Transverse colon (tissue), 4 donors: ENCODE data around the gene LOXL1. TPM values are rescaled to one million over a fixed set of nuclear protein-coding genes. Genes with fewer than 3 reads are reported as not detected.

Source experiments
- DNase-seq: peaks from one replicate; pipeline ENCODE4 v3.0.0-alpha.2; 2019
- H3K27ac ChIP-seq, 4 donors: fragments of 200-600 bp; sonication (generic); 2 replicates each; pipeline ENCODE4 v1.5.1; 2016 to 2018; ENCODE audit warnings: inconsistent platforms in 4 of 4
- H3K27me3 ChIP-seq: fragments of 200-600 bp; sonication (generic); 2 replicates; pipeline ENCODE4 v1.5.1; 2017; ENCODE audit warnings: inconsistent platforms
- H3K36me3 ChIP-seq, 4 donors: fragments of 200-600 bp; sonication (generic); 2 replicates each; pipeline ENCODE4 v1.5.1; 2017 to 2019; ENCODE audit warnings: inconsistent platforms in 4 of 4
- H3K4me1 ChIP-seq, 4 donors: fragments of 200-600 bp; sonication (generic); 2 replicates each; pipeline ENCODE4 v1.5.1; 2017 to 2020; ENCODE audit warnings: inconsistent platforms in 4 of 4
- H3K4me3 ChIP-seq, 4 donors: fragments of 200-600 bp; sonication (generic); 1 replicate in 1 of 4; 2 replicates in 3 of 4; pipeline versions ENCODE4 v1.5.1 to v1.6.1; 2017 to 2019; ENCODE audit warnings: inconsistent platforms in 4 of 4
- H3K9me3 ChIP-seq, 2 donors: fragments of 200-600 bp; sonication (generic); 2 replicates each; pipeline ENCODE4 v1.5.1; 2017 to 2019; ENCODE audit warnings: inconsistent platforms in 2 of 2
- EP300 ChIP-seq: sonication (generic); formaldehyde crosslinking; IDR thresholded peaks from one replicate; pipeline ENCODE4 v1.6.1; 2017; ENCODE audit warnings: antibody characterized with exemption, low read depth
- POLR2A ChIP-seq: fragments of 450-650 bp; IDR thresholded peaks from one replicate; pipeline ENCODE4 v1.6.1; 2016; ENCODE audit warnings: antibody characterized with exemption, mild to moderate bottlenecking, moderate library complexity
- POLR2AphosphoS5 ChIP-seq, 3 donors: sonication (generic); formaldehyde crosslinking; IDR thresholded peaks; one replicate each; pipeline ENCODE4 v1.6.1; 2016; ENCODE audit warnings: antibody characterized with exemption in 3 of 3
- WGBS, 2 donors: methylation state at CpG; one replicate each; pipeline ENCODE4 v1.1.5; 2018; ENCODE audit warnings: low coverage in 1 of 2; 5-methylcytosine and 5-hydroxymethylcytosine counted together
- in situ Hi-C, 4 donors: fragments of 200-750 bp; cut with MboI; loops; one replicate each; pipeline versions ENCODE4 v1.15.0 to v1.15.1; 2017; ENCODE audit warnings: low sequenced_read_pairs in 3 of 4, low pct_ligation_motif_present in 1 of 4, low pct_unique_long_range_greater_than_20kb in 1 of 4
- intact Hi-C: fragments of 100-400 bp; cut with DNase I; formaldehyde crosslinking; loops from one replicate; pipeline ENCODE4 v1.15.1; 2023; ENCODE audit warnings: low total_unique reads
- total RNA-seq, 4 donors: library from RNA; depleted of rRNA; stranded (reverse); fragments of >200 nt; gene quantifications; one replicate each; pipeline ENCODE4 v1.1.0, GENCODE V29; 2016
- TF ChIP-seq, protein P1 (sequence below), 5 experiments: fragments of 200-600 bp in 3 of 5; fragments of 450-650 bp in 2 of 5; sonication (generic) in 3 of 5; IDR thresholded peaks; 1 replicate in 2 of 5; 2 replicates in 3 of 5; pipeline ENCODE4 v1.5.1; 2016 to 2017; ENCODE audit warnings: antibody characterized with exemption in 5 of 5, inconsistent platforms in 3 of 5, mild to moderate bottlenecking in 2 of 5, moderate library complexity in 1 of 5

LOXL1 gene
- total RNA-seq, 4 donors from 2014 or later, result 1.8 to 6.8 (median 1.9) TPM; not detected in 1

DNA sequence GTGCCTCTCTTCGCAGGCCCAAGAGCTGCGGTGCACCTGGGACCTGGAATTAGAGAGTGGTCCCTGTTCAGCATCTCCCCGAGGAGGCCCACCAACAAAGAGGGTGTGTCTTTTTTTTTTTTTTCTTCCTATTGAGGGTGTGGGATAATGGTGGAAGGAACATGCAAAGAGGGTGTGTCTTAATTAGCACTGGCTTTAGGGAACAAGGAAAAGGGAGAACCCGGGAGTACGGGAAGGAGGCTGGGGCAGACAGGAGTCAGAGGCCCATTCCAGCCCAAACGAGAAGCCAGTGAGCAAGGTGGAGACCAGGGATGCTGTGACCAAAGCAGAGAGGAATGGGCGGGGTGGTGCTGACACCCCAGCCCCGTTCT, 429 bp upstream of the LOXL1 start:
- Histone ChIP-seq H3K9me3 (no peaks in the 10 kb centered on the region), H3K36me3 (no peaks in the 10 kb centered on the region), H3K4me3 (peak overlapping the region in 1 of 4 donors; percentile 62), H3K27ac (peak overlapping the region; percentile 77 to 92 (median 81)), H3K4me1 (peaks cover 19 to 84% (median 53%) of the 10 kb centered on the region in 4 donors), H3K27me3 (peaks cover 10% of the 10 kb centered on the region)
- WGBS, 2 donors, result 48 to 52% methylated on average over 5 to 8 of the region's 8 CpGs
- in situ Hi-C loops (loop anchor here in 1 of 4 donors (25.0 kb wide), 1 partner anchor 386 kb away; no protein-coding TSS in a partner anchor), intact Hi-C loops (no loop called here)
- TF ChIP-seq EP300 (no peak), POLR2A (no peak), POLR2AphosphoS5 (IDR thresholded peaks at IDR 0.05) (no peak)
- TF ChIP-seq, protein P1, sequence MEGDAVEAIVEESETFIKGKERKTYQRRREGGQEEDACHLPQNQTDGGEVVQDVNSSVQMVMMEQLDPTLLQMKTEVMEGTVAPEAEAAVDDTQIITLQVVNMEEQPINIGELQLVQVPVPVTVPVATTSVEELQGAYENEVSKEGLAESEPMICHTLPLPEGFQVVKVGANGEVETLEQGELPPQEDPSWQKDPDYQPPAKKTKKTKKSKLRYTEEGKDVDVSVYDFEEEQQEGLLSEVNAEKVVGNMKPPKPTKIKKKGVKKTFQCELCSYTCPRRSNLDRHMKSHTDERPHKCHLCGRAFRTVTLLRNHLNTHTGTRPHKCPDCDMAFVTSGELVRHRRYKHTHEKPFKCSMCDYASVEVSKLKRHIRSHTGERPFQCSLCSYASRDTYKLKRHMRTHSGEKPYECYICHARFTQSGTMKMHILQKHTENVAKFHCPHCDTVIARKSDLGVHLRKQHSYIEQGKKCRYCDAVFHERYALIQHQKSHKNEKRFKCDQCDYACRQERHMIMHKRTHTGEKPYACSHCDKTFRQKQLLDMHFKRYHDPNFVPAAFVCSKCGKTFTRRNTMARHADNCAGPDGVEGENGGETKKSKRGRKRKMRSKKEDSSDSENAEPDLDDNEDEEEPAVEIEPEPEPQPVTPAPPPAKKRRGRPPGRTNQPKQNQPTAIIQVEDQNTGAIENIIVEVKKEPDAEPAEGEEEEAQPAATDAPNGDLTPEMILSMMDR (IDR thresholded peaks at IDR 0.05), result no peak
- no peak for DNase-seq

DNA sequence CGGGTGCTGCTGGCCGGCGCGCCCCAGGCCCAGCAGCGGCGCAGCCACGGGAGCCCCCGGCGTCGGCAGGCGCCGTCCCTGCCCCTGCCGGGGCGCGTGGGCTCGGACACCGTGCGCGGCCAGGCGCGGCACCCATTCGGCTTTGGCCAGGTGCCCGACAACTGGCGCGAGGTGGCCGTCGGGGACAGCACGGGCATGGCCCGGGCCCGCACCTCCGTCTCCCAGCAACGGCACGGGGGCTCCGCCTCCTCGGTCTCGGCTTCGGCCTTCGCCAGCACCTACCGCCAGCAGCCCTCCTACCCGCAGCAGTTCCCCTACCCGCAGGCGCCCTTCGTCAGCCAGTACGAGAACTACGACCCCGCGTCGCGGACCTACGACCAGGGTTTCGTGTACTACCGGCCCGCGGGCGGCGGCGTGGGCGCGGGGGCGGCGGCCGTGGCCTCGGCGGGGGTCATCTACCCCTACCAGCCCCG, 777 bp downstream of the LOXL1 start:
- no CpG with 5 or more reads among the region's 65 CpGs for WGBS, 2 donors
- Histone ChIP-seq H3K4me1 (peaks cover 19 to 78% (median 53%) of the 10 kb centered on the region in 4 donors), H3K9me3 (no peaks in the 10 kb centered on the region), H3K27ac (peak overlapping the region; percentile 77 to 92 (median 81)), H3K27me3 (peaks cover 10% of the 10 kb centered on the region), H3K4me3 (peak overlapping the region; percentile 4 to 62 (median 50)), H3K36me3 (no peaks in the 10 kb centered on the region)
- intact Hi-C loops, result no loop called here
- no peak for TF ChIP-seq POLR2AphosphoS5 (IDR thresholded peaks at IDR 0.05)
- TF ChIP-seq, protein P1 (IDR thresholded peaks at IDR 0.05), result no peak
- TF ChIP-seq POLR2A, result peak; percentile 17
- no peak for TF ChIP-seq EP300
- DNase-seq, result peak; percentile 63
- in situ Hi-C loops, result loop anchor here in 1 of 4 donors (25.0 kb wide), 1 partner anchor 385 kb away; no protein-coding TSS in a partner anchor

DNA sequence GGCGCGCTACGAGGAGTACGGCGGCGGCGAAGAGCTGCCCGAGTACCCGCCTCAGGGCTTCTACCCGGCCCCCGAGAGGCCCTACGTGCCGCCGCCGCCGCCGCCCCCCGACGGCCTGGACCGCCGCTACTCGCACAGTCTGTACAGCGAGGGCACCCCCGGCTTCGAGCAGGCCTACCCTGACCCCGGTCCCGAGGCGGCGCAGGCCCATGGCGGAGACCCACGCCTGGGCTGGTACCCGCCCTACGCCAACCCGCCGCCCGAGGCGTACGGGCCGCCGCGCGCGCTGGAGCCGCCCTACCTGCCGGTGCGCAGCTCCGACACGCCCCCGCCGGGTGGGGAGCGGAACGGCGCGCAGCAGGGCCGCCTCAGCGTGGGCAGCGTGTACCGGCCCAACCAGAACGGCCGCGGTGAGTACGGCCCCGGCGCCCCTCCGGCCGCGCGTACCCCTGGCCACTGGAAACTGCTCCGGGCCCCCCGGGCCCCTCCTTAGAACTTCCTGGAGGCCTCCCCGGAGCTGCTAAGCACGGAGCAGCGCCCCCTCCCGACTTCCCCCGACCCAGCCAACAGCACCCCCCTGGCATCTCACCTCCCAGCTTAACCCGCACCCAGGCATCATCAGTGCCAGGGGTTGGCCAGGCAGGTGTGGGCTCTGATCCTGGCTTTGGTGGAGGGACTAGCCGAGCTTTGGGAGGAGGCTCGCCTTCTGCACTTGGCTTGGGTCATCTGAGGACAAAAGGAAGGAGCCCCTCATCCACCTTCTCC, 1.4 kb downstream of the LOXL1 start:
- Histone ChIP-seq H3K27ac (peak overlapping the region; percentile 77 to 92 (median 81)), H3K27me3 (peaks cover 10% of the 10 kb centered on the region), H3K36me3 (no peaks in the 10 kb centered on the region), H3K9me3 (no peaks in the 10 kb centered on the region), H3K4me1 (peaks cover 19 to 71% (median 50%) of the 10 kb centered on the region in 4 donors), H3K4me3 (peak overlapping the region; percentile 4 to 62 (median 50))
- WGBS, 2 donors, result 0% methylated on average over 3 of the region's 78 CpGs; no CpG with 5 or more reads in 1 of the 2 donors
- peak; percentile 70 for DNase-seq
- TF ChIP-seq, protein P1 (IDR thresholded peaks at IDR 0.05), result peak; percentile 7 to 50 (median 42)
- no peak for TF ChIP-seq EP300
- TF ChIP-seq POLR2AphosphoS5 (IDR thresholded peaks at IDR 0.05), result peak in 1 of 3 donors; percentile 28
- TF ChIP-seq POLR2A, result no peak
- in situ Hi-C loops, result loop anchor here in 1 of 4 donors (25.0 kb wide), 1 partner anchor 385 kb away; no protein-coding TSS in a partner anchor
- intact Hi-C loops, result no loop called here

DNA sequence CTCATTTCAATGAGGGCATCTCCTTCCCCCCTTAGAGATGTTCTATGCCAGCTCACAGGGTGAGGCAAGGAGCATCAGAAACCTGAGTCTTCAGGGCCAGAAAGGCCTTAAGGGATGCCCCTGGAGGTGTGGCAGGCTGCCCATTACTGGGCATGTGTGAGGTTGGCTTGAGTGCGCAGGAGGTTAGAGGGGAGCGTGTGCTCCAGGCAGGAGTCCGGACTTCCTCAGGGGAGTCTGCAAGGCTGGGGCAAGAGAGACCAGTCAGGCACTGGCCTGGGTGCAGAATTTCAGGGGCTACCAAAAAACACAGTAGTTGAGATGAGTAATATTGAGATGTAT, 1.9 kb downstream of the LOXL1 start:
- WGBS, 2 donors, result 65% methylated on average over 3 of the region's 3 CpGs; no CpG with 5 or more reads in 1 of the 2 donors
- no peak overlapping the region for H3K27ac ChIP-seq
- no peak for DNase-seq
- H3K4me3 ChIP-seq, result peak overlapping the region in 3 of 4 donors; percentile 41 to 62 (median 59)
- H3K9me3 ChIP-seq, result no peaks in the 10 kb centered on the region
- in situ Hi-C loops, result loop anchor here in 1 of 4 donors (25.0 kb wide), 1 partner anchor 384 kb away; no protein-coding TSS in a partner anchor
- H3K36me3 ChIP-seq, result no peaks in the 10 kb centered on the region
- intact Hi-C loops, result no loop called here
- TF ChIP-seq POLR2A (no peak), POLR2AphosphoS5 (IDR thresholded peaks at IDR 0.05) (no peak), EP300 (no peak)
- TF ChIP-seq, protein P1 (IDR thresholded peaks at IDR 0.05), result no peak
- peaks cover 10% of the 10 kb centered on the region for H3K27me3 ChIP-seq
- H3K4me1 ChIP-seq, result peaks cover 19 to 66% (median 45%) of the 10 kb centered on the region in 4 donors
